K562 (cell line): ENCODE measurements around the gene SNX27. TPM values are rescaled to one million over a fixed set of nuclear protein-coding genes. Genes with fewer than 3 reads are reported as not detected.

Source experiments
- ATAC-seq: fragments of 200-7000 bp; cut with Tn5 transposase; 3 replicates; pipeline ENCODE4 v1.9.1; 2020; ENCODE audit warnings: moderate library complexity
- BruUV-seq: library from RNA; stranded (reverse); fragments of 400-500 nt; replicated peaks from 2 replicates; lab custom pipeline; 2021; lab: Mats Ljungman, UMichigan
- CTCF ChIA-PET: fragments of 300-600 bp; formaldehyde crosslinking; extraction: SDS; loops from one replicate; lab custom pipeline; 2021; ENCODE audit warnings: low intra/inter-chr PET ratio; lab: Yijun Ruan, JAX
- POLR2A ChIA-PET: fragments of 300-600, 350-650 bp; sonication (Branson Sonifier 250); formaldehyde crosslinking; extraction: SDS; loops from one replicate; lab custom pipeline; 2021; ENCODE audit warnings: antibody characterized with exemption, inconsistent platforms; lab: Yijun Ruan, JAX
- DNase-seq, 4 experiments: peaks; one replicate each; pipeline versions ENCODE4 v3.0.0 to v3.0.0-alpha.2; 2011 to 2018; ENCODE audit warnings: low spot score in 3 of 4, mixed read lengths in 3 of 4; ENCODE audit errors: extremely low read depth in 1 of 4
- FAIRE-seq: peaks from 2 replicates; lab custom pipeline; 2011; peaks lifted over from hg19 to GRCh38; lab: Jason Lieb, UNC
- H2AFZ ChIP-seq: 2 replicates; pipeline ENCODE4 v1.6.0; 2011; ENCODE audit warnings: low read depth, low read length, control low read depth, inconsistent platforms
- H3K27ac ChIP-seq: fragments of 200-600 bp; 3 replicates; pipeline ENCODE4 v1.8.0; 2011; ENCODE audit warnings: low read depth, mild to moderate bottlenecking, control low read depth, inconsistent platforms, low read length, moderate library complexity, mixed read lengths; ENCODE audit errors: extremely low read depth
- H3K27me3 ChIP-seq, 2 experiments: fragments of 300-600 bp in 1 of 2; 2 replicates in 1 of 2; 3 replicates in 1 of 2; pipeline versions ENCODE4 v1.6.0 to v1.8.0; 2011; ENCODE audit warnings: inconsistent platforms in 2 of 2, low read length in 2 of 2, mild to moderate bottlenecking in 1 of 2, mixed read lengths in 1 of 2, moderate library complexity in 1 of 2; ENCODE audit not compliant: control insufficient read depth in 2 of 2, insufficient read depth in 2 of 2
- H3K36me3 ChIP-seq: fragments of 300-600 bp; 3 replicates; pipeline ENCODE4 v1.8.0; 2011; ENCODE audit warnings: mild to moderate bottlenecking, low read length, inconsistent platforms; ENCODE audit not compliant: control insufficient read depth, insufficient read depth
- H3K4me1 ChIP-seq, 2 experiments: fragments of 200-600 bp in 1 of 2; replicated peaks in 1 of 2; 2 replicates in 1 of 2; 3 replicates in 1 of 2; pipeline versions ENCODE4 v1.5.1 to v1.8.0; 2011; ENCODE audit warnings: inconsistent platforms in 2 of 2, low read length in 2 of 2, mild to moderate bottlenecking in 1 of 2, mixed read lengths in 1 of 2, moderate library complexity in 1 of 2; ENCODE audit not compliant: control insufficient read depth in 2 of 2, insufficient read depth in 2 of 2
- H3K4me2 ChIP-seq: 2 replicates; pipeline ENCODE4 v1.6.1; 2011; ENCODE audit warnings: low read length, control low read depth, inconsistent platforms, mixed read lengths; ENCODE audit not compliant: insufficient read depth
- H3K4me3 ChIP-seq: fragments of 200-600 bp; sonication (generic), shearing (Covaris generic); 2 replicates; pipeline ENCODE4 v1.5.1; 2016; ENCODE audit warnings: control low read depth, inconsistent platforms
- H3K79me2 ChIP-seq: fragments of 200-600 bp; 3 replicates; pipeline ENCODE4 v1.8.0; 2011; ENCODE audit warnings: low read length, inconsistent platforms; ENCODE audit not compliant: control insufficient read depth, insufficient read depth
- H3K9ac ChIP-seq, 2 experiments: 2 replicates each; pipeline versions ENCODE4 v1.6.0 to v1.6.1; 2011; ENCODE audit warnings: low read depth in 2 of 2, low read length in 2 of 2, control low read depth in 1 of 2, inconsistent platforms in 1 of 2, mild to moderate bottlenecking in 1 of 2, mixed read lengths in 1 of 2; ENCODE audit not compliant: insufficient read depth in 1 of 2
- H3K9me1 ChIP-seq: one replicate; pipeline ENCODE4 v1.6.0; 2011; ENCODE audit warnings: inconsistent platforms, mild to moderate bottlenecking, low read length, moderate library complexity; ENCODE audit not compliant: control insufficient read depth, insufficient read depth
- H3K9me3 ChIP-seq: replicated peaks from 2 replicates; pipeline ENCODE4 v1.5.1; 2011; ENCODE audit warnings: low read depth, low read length, inconsistent platforms; ENCODE audit not compliant: control insufficient read depth, insufficient read depth
- H4K20me1 ChIP-seq: replicated peaks from 2 replicates; pipeline ENCODE4 v1.6.1; 2011; ENCODE audit warnings: low read length, inconsistent platforms, mixed read lengths; ENCODE audit not compliant: control insufficient read depth, insufficient read depth
- BMI1 ChIP-seq: fragments of 150-350 bp; IDR thresholded peaks from 2 replicates; pipeline ENCODE4 v1.6.1; 2014; ENCODE audit warnings: low read length
- HDAC2 ChIP-seq: fragments of 450-650 bp; IDR thresholded peaks from 2 replicates; pipeline ENCODE4 v1.6.1; 2016; ENCODE audit warnings: mild to moderate bottlenecking
- ILF3 ChIP-seq: fragments of 450-650 bp; IDR thresholded peaks from 2 replicates; pipeline ENCODE4 v1.6.1; 2018; ENCODE audit warnings: antibody characterized with exemption, mild to moderate bottlenecking, moderate library complexity, borderline replicate concordance
- MTA1 ChIP-seq: fragments of 450-650 bp; IDR thresholded peaks from 2 replicates; pipeline ENCODE4 v1.6.1; 2017; ENCODE audit warnings: borderline replicate concordance
- NONO ChIP-seq, 2 experiments: fragments of 200-400 bp in 1 of 2; fragments of 450-650 bp in 1 of 2; formaldehyde crosslinking in 1 of 2; IDR thresholded peaks; 2 replicates each; pipeline ENCODE4 v1.6.1; 2017; ENCODE audit warnings: low read depth in 2 of 2, mild to moderate bottlenecking in 2 of 2, moderate library complexity in 2 of 2, low read length in 1 of 2
- SAFB ChIP-seq: fragments of 200-400 bp; formaldehyde crosslinking; IDR thresholded peaks from 2 replicates; pipeline ENCODE4 v1.6.1; 2017; ENCODE audit warnings: low read depth, low read length, borderline replicate concordance
- ZFPM2 ChIP-seq: fragments of 250-450 bp; sonication (Bioruptor Pico); IDR thresholded peaks from 2 replicates; pipeline ENCODE4 v1.5.1; 2022; ENCODE audit warnings: mild to moderate bottlenecking
- ZNF146 ChIP-seq: IDR thresholded peaks from one replicate; pipeline ENCODE4 v1.6.1; 2018; ENCODE audit warnings: missing compliant biosample characterization; ENCODE audit not compliant: unreplicated experiment
- ZNF785 ChIP-seq: fragments of 250-450 bp; sonication (Bioruptor Pico); IDR thresholded peaks from 2 replicates; pipeline ENCODE4 v1.4.0; 2020; ENCODE audit warnings: mild to moderate bottlenecking
- WGBS: fragments of 100-300 bp; shearing (Covaris generic); methylation state at CpG from one replicate; pipeline ENCODE4 v1.1.6; 2016; ENCODE audit warnings: low coverage, mixed read lengths; ENCODE audit not compliant: insufficient coverage; ENCODE audit errors: missing lambda C conversion rate; 5-methylcytosine and 5-hydroxymethylcytosine counted together
- in situ Hi-C: fragments of 300-500 bp; cut with MboI; formaldehyde crosslinking; loops from 4 replicates; pipeline ENCODE4 v1.15.0; 2018; ENCODE audit warnings: inconsistent platforms, mixed read lengths
- intact Hi-C: fragments of 100-400 bp; cut with micrococcal nuclease; formaldehyde crosslinking; loops from 2 replicates; pipeline ENCODE4 v1.14.2; 2022
- polyA plus RNA-seq, 8 experiments: library from polyadenylated mRNA; depleted of rRNA in 4 of 8; stranded (reverse) in 5 of 8; unstranded in 3 of 8; fragments of >200 nt; fragmentation: Nextera tagmentation in 2 of 8; fragmentation: Illumina TruSeq in 1 of 8; extraction: Ambion mirVana in 2 of 8; extraction: Trizol in 1 of 8; gene quantifications; 2 replicates each; pipeline versions ENCODE4 v1.2.1 to v1.2.3, GENCODE V29; 2011 to 2014; ENCODE audit warnings: inconsistent platforms in 1 of 8, missing spikeins in 1 of 8
- total RNA-seq, 7 experiments: library from RNA; depleted of rRNA in 6 of 7; stranded (reverse); fragments of >200 nt in 6 of 7; fragmentation: Illumina TruSeq in 2 of 7; extraction: Trizol in 2 of 7; gene quantifications; 2 replicates each; pipeline versions ENCODE4 v1.2.1 to v1.2.3, GENCODE V29; 2011 to 2021; ENCODE audit warnings: low replicate concordance in 1 of 7
- TF ChIP-seq, protein P1 (sequence below): sonication (generic); formaldehyde crosslinking; IDR thresholded peaks from 2 replicates; pipeline ENCODE4 v1.8.0; 2022; ENCODE audit warnings: mild to moderate bottlenecking, missing genetic modification reagents

The SNX27 gene
- total and polyA plus RNA-seq, 9 of the 15 experiments (the other 6 are each of a cell fraction or from before 2014, with no cell fraction given), result 4.5 to 18.7 (median 10.1) TPM

DNA sequence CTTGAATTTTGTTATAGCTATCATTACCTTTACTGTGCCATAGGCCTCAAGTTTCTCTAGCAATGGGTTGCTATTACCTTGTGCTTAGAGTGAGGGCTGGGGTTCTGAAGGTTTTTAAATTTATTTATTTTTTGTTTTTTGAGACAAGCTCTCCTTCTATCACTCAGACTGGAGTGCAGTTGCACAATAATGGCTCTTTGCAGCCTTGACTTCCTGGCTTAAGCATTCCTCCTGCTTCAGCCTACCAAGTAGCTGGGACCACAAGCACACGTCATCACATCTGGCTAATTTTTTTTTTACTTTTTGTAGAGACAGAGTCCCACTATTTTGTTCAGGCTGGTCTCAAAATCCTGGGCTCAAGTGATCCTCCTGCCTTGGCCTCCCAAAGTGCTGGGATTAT is 41.5 kb downstream of the SNX27 start:
- ATAC-seq (no peak), DNase-seq (no peak), FAIRE-seq (no peak)
- Histone ChIP-seq H4K20me1 (no peaks in the 10 kb centered on the region), H3K4me3 (no peak overlapping the region), H3K36me3 (peaks cover 7% of the 10 kb centered on the region), H3K4me1 (no peaks in the 10 kb centered on the region; a peak in 1 of 5 replicates), H3K9me3 (no peaks in the 10 kb centered on the region), H3K27me3 (no peaks in the 10 kb centered on the region), H3K9ac (no peak overlapping the region), H2AFZ (no peak overlapping the region), H3K79me2 (no peaks in the 10 kb centered on the region), H3K27ac (no peak overlapping the region), H3K9me1 (no peaks in the 10 kb centered on the region), H3K4me2 (no peak overlapping the region)
- ChIA-PET POLR2A (interaction anchor here (1.1 to 1.2 kb wide), 2 partner anchors 13 to 15 kb away, joined by 5 read pairs; no protein-coding TSS in a partner anchor), CTCF (no interaction called here)
- BruUV-seq, result no TSS peak
- in situ Hi-C loops, result no loop called here
- intact Hi-C loops, result loop anchor here (5.0 kb wide), 1 partner anchor 211 kb away; no protein-coding TSS in a partner anchor
- TF ChIP-seq ZFPM2 (CRISPR knock-in tag) (no peak), HDAC2 (no peak), ZNF785 (CRISPR knock-in tag) (no peak), BMI1 (no peak), ILF3 (no peak), NONO (IDR thresholded peaks at IDR 0.05; ENCODE audit: low read depth in 2 of 2, low read length in 1 of 2) (no peak), ZNF146 (CRISPR knock-in tag) (no peak), MTA1 (no peak), SAFB (no peak)
- TF ChIP-seq, protein P1, sequence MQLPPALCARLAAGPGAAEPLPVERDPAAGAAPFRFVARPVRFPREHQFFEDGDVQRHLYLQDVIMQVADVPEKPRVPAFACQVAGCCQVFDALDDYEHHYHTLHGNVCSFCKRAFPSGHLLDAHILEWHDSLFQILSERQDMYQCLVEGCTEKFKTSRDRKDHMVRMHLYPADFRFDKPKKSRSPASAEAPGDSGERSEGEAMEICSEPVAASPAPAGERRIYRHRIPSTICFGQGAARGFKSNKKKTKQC (CRISPR knock-in tag), result no peak
- 75% methylated on average over 1 of the region's 1 CpG for WGBS
